Measurements from ENCODE around the gene SLC2A4. TPM values are rescaled to one million over a fixed set of nuclear protein-coding genes. Genes with fewer than 3 reads are reported as not detected.

SLC2A4 gene
- total and polyA plus RNA-seq, 2 experiments from 2014 or later = 6.3 to 13.6 TPM

DNA sequence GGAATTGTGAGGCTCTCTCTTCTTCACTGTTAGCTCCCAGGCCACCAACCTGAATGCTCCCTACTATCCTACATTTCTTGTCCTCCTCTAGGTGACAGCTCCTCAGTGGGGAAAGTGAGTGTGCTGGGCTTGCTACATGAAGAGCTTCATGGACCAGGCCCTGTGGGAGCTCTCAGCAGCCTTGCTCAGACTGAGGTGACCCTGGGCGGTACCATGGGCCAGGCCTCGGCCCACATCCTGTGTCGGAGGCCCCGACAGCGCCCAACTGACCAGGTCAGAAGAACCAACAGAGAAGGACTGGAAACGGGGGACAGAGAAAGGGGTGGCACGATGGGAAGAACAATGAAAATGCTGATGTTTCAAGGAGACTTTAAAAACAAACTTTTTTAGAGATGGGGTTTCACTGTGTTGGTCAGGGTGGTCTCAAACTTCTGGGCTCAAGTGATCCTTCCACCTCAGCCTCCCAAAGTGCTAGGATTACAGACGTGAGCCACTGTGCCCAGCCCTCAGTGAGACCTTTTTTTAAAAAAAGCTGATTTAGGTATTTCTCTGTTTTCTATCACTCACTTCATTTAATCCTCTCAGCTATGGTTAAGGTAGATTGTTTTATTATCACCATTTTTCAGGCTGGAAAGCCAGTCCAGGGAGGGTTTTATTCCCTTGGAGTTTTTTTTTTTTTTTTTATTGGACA, 24.6 kb upstream of the SLC2A4 start:
- no peak overlapping the region for H3K4me3 Mint-ChIP-seq
- Histone ChIP-seq H3F3A (replicated peaks; ENCODE audit: low read depth) (peaks cover 24% of the 10 kb centered on the region), H3K4me1 (ENCODE audit: insufficient read depth) (peaks cover 4% of the 10 kb centered on the region; the same call in 1 of the 2 replicates), H3K36me3 (ENCODE audit: insufficient read depth) (peaks cover 23% of the 10 kb centered on the region), H3K27me3 (ENCODE audit: insufficient read depth) (no peaks in the 10 kb centered on the region), H2AFZ (no peak overlapping the region), H3K27ac (ENCODE audit: low read depth) (no peak overlapping the region), H3K4me3 (no peak overlapping the region), H4K20me1 (replicated peaks; ENCODE audit: insufficient read depth) (peaks cover 26% of the 10 kb centered on the region; the same call in 1 of the 2 replicates), H3K4me2 (no peak overlapping the region), H3K9me2 (ENCODE audit: insufficient read depth) (no peaks in the 10 kb centered on the region), H3K79me2 (replicated peaks; ENCODE audit: insufficient read depth) (peaks cover 42% of the 10 kb centered on the region)
- DNase-seq (ENCODE audit: low spot score) = no peak
- ATAC-seq = no peak
- peaks cover 24% of the 10 kb centered on the region for H3K4me1 Mint-ChIP-seq
- TF ChIP-seq POLR2AphosphoS5 (IDR thresholded peaks at IDR 0.05; ENCODE audit: low read depth) (no peak), EZH2 (IDR thresholded peaks at IDR 0.05; ENCODE audit: low read depth, unreplicated experiment) (no peak)
- no peaks in the 10 kb centered on the region; the same call in 2 of the 3 replicates for H3K9me3 Mint-ChIP-seq
- peaks cover 22% of the 10 kb centered on the region for H3K27me3 Mint-ChIP-seq (ENCODE audit: insufficient read depth, low read depth, poor library complexity)
- peak overlapping the region; percentile 72; the same call in 1 of the 2 replicates for H3K27ac Mint-ChIP-seq
- H3K36me3 Mint-ChIP-seq (ENCODE audit: low read depth) = peaks cover 69% of the 10 kb centered on the region

DNA sequence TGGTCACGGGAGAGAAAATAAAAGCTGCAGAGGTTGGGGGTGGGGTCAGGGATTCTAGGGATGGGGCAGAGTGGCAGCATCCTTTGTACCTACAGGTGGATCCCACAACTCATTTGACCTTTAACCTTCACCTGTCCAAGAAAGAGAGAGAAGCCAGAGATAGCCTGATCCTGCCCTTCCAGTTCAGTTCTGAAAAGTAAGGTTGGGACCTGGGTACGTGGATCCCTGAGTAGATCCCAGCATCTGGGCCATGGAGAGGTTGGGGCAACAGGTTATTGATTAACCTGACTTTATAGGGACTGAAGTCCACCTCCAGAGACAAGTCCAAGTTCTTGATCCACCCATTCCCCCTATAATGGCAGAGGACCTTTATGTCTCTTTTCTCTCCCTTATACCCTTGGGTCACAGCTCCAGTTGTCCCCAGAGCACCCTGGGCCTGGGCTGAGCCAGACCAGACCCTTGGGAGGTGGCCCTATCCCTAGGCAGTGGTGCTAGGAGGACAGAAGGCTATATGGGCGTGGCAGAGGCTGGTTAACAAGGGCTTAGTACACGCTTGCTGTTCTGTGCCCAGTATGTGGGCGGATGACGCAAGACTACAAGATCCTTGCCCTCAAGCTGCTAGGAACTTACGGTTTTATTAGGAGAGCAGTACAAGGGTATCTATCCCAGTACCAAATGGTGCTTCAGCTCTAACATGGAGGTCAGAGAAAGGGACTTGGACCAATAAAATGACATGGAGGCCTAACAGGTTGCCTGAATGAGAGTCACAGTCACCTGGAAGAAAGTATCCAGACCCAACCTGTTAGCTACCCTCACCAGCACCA, 22.6 kb upstream of the SLC2A4 start:
- TF ChIP-seq POLR2AphosphoS5 (IDR thresholded peaks at IDR 0.05; ENCODE audit: low read depth) (peak; percentile 41; the same call in 1 of the 2 replicates), EZH2phosphoT487 (IDR thresholded peaks at IDR 0.05; ENCODE audit: unreplicated experiment) (no peak), CTCF (conservative IDR thresholded peaks at IDR 0.05; ENCODE audit: low read depth in 2 of 2) (no peak), JUNB (IDR thresholded peaks at IDR 0.05; ENCODE audit: unreplicated experiment) (no peak)
- peak overlapping the region; percentile 66 for H3K27ac ChIP-seq (ENCODE audit: low read depth)
- H3K4me1 ChIP-seq (ENCODE audit: insufficient read depth) = peaks cover 5% of the 10 kb centered on the region
- no peak overlapping the region for H3K4me3 ChIP-seq
- H2AFZ ChIP-seq = no peak overlapping the region
- no peak for ATAC-seq
- Mint-ChIP-seq H3K4me3 (peak overlapping the region; percentile 91; the same call in 2 of the 3 replicates), H3K27ac (peak overlapping the region; percentile 67), H3K27me3 (ENCODE audit: insufficient read depth, low read depth, poor library complexity) (peaks cover 29% of the 10 kb centered on the region), H3K4me1 (peaks cover 19% of the 10 kb centered on the region), H3K9me3 (no peaks in the 10 kb centered on the region; the same call in 2 of the 3 replicates), H3K36me3 (ENCODE audit: low read depth) (peaks cover 60% of the 10 kb centered on the region)
- peaks cover 20% of the 10 kb centered on the region; the same call in 1 of the 2 replicates for H4K20me1 ChIP-seq (replicated peaks; ENCODE audit: insufficient read depth)
- DNase-seq (ENCODE audit: low spot score) = no peak
- H3F3A ChIP-seq (replicated peaks; ENCODE audit: low read depth) = peaks cover 28% of the 10 kb centered on the region
- no peak overlapping the region for H3K4me2 ChIP-seq
- peaks cover 23% of the 10 kb centered on the region for H3K36me3 ChIP-seq (ENCODE audit: insufficient read depth)
- no peaks in the 10 kb centered on the region for H3K27me3 ChIP-seq (ENCODE audit: insufficient read depth)
- peaks cover 30% of the 10 kb centered on the region for H3K79me2 ChIP-seq (replicated peaks; ENCODE audit: insufficient read depth)
- H3K9me2 ChIP-seq (ENCODE audit: insufficient read depth) = no peaks in the 10 kb centered on the region

DNA sequence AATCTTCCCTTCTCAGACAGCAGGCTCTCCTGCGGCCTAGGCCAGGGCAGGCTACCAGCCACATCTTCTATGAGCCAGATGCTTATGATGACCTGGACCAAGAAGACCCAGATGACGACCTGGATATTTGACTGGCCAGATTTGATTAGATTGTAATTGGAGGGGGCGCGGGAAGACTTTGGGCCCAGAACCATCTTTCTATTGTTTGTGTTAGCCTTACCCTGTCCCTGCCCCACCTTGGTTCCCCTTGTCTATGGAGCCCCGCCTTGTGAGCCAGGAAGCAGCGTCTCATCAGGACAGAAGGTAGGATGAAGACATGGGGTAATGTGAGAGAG, 22.0 kb upstream of the SLC2A4 start:
- peak overlapping the region; percentile 66 for H3K27ac ChIP-seq (ENCODE audit: low read depth)
- peaks cover 20% of the 10 kb centered on the region; the same call in 1 of the 2 replicates for H4K20me1 ChIP-seq (replicated peaks; ENCODE audit: insufficient read depth)
- H3K4me1 ChIP-seq (ENCODE audit: insufficient read depth) = peaks cover 9% of the 10 kb centered on the region
- ATAC-seq (no peak), DNase-seq (ENCODE audit: low spot score) (no peak)
- peaks cover 26% of the 10 kb centered on the region for H3F3A ChIP-seq (replicated peaks; ENCODE audit: low read depth)
- H3K9me2 ChIP-seq (ENCODE audit: insufficient read depth) = no peaks in the 10 kb centered on the region
- peaks cover 33% of the 10 kb centered on the region for H3K27me3 Mint-ChIP-seq (ENCODE audit: insufficient read depth, low read depth, poor library complexity)
- peaks cover 27% of the 10 kb centered on the region for H3K79me2 ChIP-seq (replicated peaks; ENCODE audit: insufficient read depth)
- no peaks in the 10 kb centered on the region for H3K27me3 ChIP-seq (ENCODE audit: insufficient read depth)
- H2AFZ ChIP-seq = no peak overlapping the region
- H3K27ac Mint-ChIP-seq = peak overlapping the region; percentile 67
- peak overlapping the region; percentile 91; the same call in 1 of the 3 replicates for H3K4me3 Mint-ChIP-seq
- no peak overlapping the region for H3K4me2 ChIP-seq
- peaks cover 25% of the 10 kb centered on the region for H3K4me1 Mint-ChIP-seq
- H3K36me3 Mint-ChIP-seq (ENCODE audit: low read depth) = peaks cover 57% of the 10 kb centered on the region
- no peaks in the 10 kb centered on the region; the same call in 2 of the 3 replicates for H3K9me3 Mint-ChIP-seq
- no peak overlapping the region for H3K4me3 ChIP-seq
- peaks cover 23% of the 10 kb centered on the region for H3K36me3 ChIP-seq (ENCODE audit: insufficient read depth)
- TF ChIP-seq JUNB (IDR thresholded peaks at IDR 0.05; ENCODE audit: unreplicated experiment) = no peak
- no peak for TF ChIP-seq REST (IDR thresholded peaks at IDR 0.05; ENCODE audit: unreplicated experiment)
- no peak for TF ChIP-seq ZNF331 (CRISPR knock-in tag; IDR thresholded peaks at IDR 0.05; ENCODE audit: low read depth)
- TF ChIP-seq POLR2AphosphoS5 (IDR thresholded peaks at IDR 0.05; ENCODE audit: low read depth) = no peak
- no peak for TF ChIP-seq EZH2phosphoT487 (IDR thresholded peaks at IDR 0.05; ENCODE audit: unreplicated experiment)
- TF ChIP-seq, protein P1, sequence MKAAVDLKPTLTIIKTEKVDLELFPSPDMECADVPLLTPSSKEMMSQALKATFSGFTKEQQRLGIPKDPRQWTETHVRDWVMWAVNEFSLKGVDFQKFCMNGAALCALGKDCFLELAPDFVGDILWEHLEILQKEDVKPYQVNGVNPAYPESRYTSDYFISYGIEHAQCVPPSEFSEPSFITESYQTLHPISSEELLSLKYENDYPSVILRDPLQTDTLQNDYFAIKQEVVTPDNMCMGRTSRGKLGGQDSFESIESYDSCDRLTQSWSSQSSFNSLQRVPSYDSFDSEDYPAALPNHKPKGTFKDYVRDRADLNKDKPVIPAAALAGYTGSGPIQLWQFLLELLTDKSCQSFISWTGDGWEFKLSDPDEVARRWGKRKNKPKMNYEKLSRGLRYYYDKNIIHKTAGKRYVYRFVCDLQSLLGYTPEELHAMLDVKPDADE (IDR thresholded peaks at IDR 0.05) = no peak

Data from GM23338 (cell line).